T-helper 17 cell (primary cell): ENCODE results near the gene RBM47. TPM values are rescaled to one million over a fixed set of nuclear protein-coding genes. Genes with fewer than 3 reads are reported as not detected.
A peak's percentile ranks its signal among the peaks of the same experiment; 100 is the strongest.
"Not testable (repeated sequence)": the region's sequence is repeated elsewhere in the genome, so short reads cannot be mapped to it uniquely, and the experiment has no call there.

ENCODE experiments used
- ATAC-seq: fragments of 150-1000 bp; cut with Tn5 transposase; 2 replicates; pipeline ENCODE4 v1.10.0; 2021; ENCODE audit warnings: mild to moderate bottlenecking, moderate library complexity
- DNase-seq, 3 donors: peaks; one replicate each; pipeline versions ENCODE4 v3.0.0 to v3.0.0-alpha.2; 2020 to 2021
- H3K9me3 ChIP-seq: one replicate; pipeline ENCODE4 v1.7.0; 2013; ENCODE audit warnings: low read length, mild to moderate bottlenecking; ENCODE audit not compliant: control insufficient read depth, poor library complexity, severe bottlenecking
- H3K27ac Mint-ChIP-seq: one replicate; pipeline ENCODE4 v1.8.0; 2022; ENCODE audit warnings: mild to moderate bottlenecking, moderate library complexity, mixed read lengths
- H3K27me3 Mint-ChIP-seq: one replicate; pipeline ENCODE4 v1.8.0; 2022; ENCODE audit warnings: mixed read lengths
- H3K36me3 Mint-ChIP-seq: one replicate; pipeline ENCODE4 v1.8.0; 2022; ENCODE audit warnings: low read depth, mixed read lengths
- H3K4me1 Mint-ChIP-seq: one replicate; pipeline ENCODE4 v1.8.0; 2022; ENCODE audit warnings: mild to moderate bottlenecking, mixed read lengths
- H3K4me3 Mint-ChIP-seq: one replicate; pipeline ENCODE4 v1.8.0; 2022; ENCODE audit warnings: mild to moderate bottlenecking, moderate library complexity, mixed read lengths
- total RNA-seq, 4 donors: library from RNA in 2 of 4; stranded (reverse) in 2 of 4; gene quantifications; one replicate each; pipeline ENCODE4 v1.2.3 and lab custom pipeline; 2022 to 2026

The RBM47 gene
- total RNA-seq, 2 donors from 2014 or later = 0.91 to 3.4 TPM

DNA sequence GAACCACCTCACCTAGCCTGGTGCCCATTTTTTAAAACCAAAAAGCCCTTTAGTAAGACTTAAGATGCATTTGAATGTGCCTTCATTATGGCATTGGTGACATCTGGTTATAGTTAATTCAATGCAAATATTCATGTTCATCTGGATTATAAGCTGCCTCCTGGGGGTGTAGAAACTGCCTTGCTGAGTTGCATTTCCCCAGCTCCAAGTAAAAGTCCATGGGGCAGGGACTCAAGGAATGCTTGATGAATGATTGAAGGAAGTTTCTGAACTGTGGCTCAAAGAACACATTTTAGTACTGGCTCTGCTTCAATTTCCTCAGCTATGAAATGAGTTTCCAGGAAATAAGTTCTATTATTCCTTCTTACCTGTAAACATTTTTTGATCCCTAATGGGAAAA is 18.5 kb upstream of the RBM47 start:
- no peaks in the 10 kb centered on the region for H3K9me3 ChIP-seq
- ATAC-seq = no peak
- DNase-seq = no peak
- Mint-ChIP-seq H3K36me3 (no peaks in the 10 kb centered on the region), H3K4me3 (no peak overlapping the region), H3K4me1 (no peaks in the 10 kb centered on the region), H3K27me3 (peaks cover 6% of the 10 kb centered on the region), H3K27ac (no peak overlapping the region)

DNA sequence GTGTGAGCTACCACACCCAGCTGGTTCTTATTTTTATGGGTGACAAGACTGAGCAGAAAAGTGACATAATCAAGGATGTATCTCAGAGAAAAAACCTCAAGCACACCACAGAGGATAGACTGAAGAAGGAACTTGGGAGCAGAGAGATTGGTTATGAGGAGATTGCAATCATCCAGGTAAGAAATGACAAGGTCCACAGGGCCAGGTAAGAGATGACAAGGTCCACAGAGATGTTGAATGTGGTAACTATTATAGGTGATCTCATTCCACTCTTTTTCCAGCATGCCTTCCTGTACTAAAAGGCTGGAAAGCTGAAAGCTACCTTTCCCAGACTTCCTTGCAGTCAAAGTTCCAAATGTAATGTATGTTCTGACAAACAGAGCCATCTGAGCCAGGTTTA is 15.9 kb upstream of the RBM47 start:
- H3K27ac Mint-ChIP-seq = no peak overlapping the region

DNA sequence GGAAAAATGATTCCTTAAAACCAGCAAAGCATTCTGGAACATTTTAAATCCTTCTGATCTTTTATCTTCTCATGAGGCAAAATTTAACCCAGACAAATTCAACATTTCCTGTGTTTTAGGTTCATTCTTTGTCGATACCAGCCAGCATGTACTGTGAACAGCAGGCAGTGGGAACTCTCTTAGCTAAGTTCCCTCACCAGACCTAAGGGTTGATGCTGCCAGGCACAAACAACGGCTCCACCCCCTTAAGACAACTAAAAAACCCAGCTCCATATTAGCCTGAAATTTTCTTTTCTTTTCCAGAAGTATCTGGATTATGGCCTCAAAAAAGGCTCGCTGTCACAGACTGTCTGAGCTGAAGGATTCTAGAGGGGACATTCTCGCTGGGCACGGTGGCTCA is 2.4 kb upstream of the RBM47 start:
- Mint-ChIP-seq H3K27me3 (peaks cover 31% of the 10 kb centered on the region), H3K36me3 (peaks cover 4% of the 10 kb centered on the region), H3K4me1 (peaks cover 9% of the 10 kb centered on the region), H3K4me3 (no peak overlapping the region), H3K27ac (no peak overlapping the region)
- H3K9me3 ChIP-seq = no peaks in the 10 kb centered on the region
- ATAC-seq = no peak
- no peak for DNase-seq

More for the DNA sequence above, 15.9 kb upstream of the RBM47 start:
- no peaks in the 10 kb centered on the region for H3K4me1 Mint-ChIP-seq
- H3K9me3 ChIP-seq = no peaks in the 10 kb centered on the region
- ATAC-seq = no peak
- no peaks in the 10 kb centered on the region for H3K36me3 Mint-ChIP-seq
- no peak overlapping the region for H3K4me3 Mint-ChIP-seq
- peaks cover 2% of the 10 kb centered on the region for H3K27me3 Mint-ChIP-seq
- no peak for DNase-seq

DNA sequence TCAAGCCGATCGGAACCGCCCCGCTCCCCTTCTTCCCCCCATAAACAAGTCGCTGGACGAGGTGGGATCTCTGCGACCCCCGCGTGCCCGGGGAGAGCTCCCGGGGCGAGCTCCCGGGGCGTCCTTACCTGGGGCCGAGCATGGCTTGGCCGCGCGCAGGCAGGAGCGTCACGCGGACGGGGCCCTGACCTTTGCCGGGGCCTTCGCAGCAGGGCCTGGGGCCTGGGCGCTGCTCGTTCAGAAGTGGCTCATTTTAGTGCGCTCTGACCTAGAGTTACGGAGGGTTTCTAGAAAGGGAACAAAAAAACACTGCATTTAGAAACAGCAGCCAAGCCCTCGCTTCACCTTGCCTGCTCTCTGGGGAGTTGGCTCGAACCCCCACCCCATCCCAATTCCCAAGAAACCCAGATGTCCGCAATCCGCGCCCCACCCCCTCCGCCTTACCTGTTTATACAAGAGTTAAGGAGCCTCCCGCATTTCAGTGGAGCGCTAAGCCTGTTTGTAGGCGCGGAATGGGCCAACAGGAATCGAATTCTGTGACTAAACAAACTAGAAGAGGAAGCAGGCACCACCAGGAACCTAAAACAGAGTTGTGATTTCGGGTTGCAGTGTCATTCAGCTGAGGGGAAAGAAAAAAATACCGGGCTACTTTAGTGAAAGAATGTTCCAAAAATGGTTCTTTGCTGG is 814 bp upstream of the RBM47 start:
- no peaks in the 10 kb centered on the region for H3K9me3 ChIP-seq
- Mint-ChIP-seq H3K27me3 (peaks cover 47% of the 10 kb centered on the region), H3K27ac (no peak overlapping the region), H3K36me3 (peaks cover 4% of the 10 kb centered on the region), H3K4me3 (peak overlapping the region; percentile 86), H3K4me1 (peaks cover 13% of the 10 kb centered on the region)
- ATAC-seq (no peak), DNase-seq (no peak)

DNA sequence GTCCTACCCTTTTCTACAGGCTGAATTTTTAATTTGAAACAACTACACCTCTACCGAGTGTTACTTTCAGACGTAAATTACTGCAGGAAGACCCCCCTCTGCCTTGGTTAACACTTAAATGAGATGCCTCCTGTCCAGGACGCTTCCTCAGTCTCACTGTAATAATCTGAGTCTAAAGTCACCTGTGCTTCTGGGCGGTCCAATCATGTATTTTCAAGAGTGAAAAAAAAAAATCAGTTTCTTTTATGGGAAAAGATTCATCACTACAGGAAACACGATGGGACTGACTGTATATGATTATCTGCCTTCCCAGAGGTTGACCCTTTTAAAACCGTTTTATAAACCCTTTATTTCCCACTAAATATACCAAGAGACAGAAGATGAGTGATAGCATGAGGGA is 776 bp downstream of the RBM47 start:
- H3K9me3 ChIP-seq = no peaks in the 10 kb centered on the region
- ATAC-seq (no peak), DNase-seq (no peak)
- H3K36me3 Mint-ChIP-seq = peaks cover 4% of the 10 kb centered on the region
- H3K4me1 Mint-ChIP-seq = peaks cover 13% of the 10 kb centered on the region
- H3K27me3 Mint-ChIP-seq = peaks cover 54% of the 10 kb centered on the region
- H3K4me3 Mint-ChIP-seq = peak overlapping the region; percentile 86
- H3K27ac Mint-ChIP-seq = no peak overlapping the region

DNA sequence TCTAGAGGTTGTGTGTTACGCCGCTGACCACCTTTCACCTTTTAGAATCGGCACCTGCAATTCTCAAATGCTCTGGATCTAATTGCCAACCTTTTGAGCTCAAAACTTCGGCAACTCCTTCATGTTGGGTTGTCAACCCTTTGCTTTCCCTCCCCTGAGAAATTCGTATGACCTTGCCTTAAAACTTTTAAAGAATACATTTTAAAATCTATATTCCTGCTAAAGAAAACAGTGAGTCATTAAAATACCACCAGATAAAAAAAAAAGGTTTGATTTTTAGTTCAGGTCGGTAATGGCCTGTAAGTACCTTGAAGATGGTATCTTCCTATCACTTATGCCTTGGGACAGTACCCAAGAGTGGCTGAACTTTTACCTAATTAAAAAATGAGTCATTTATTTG is 1.3 kb downstream of the RBM47 start:
- not testable (repeated sequence) for DNase-seq, ATAC-seq, H3K27ac Mint-ChIP-seq, H3K36me3 Mint-ChIP-seq, H3K9me3 ChIP-seq, H3K4me3 Mint-ChIP-seq
- H3K27me3 Mint-ChIP-seq = peaks cover 54% of the 10 kb centered on the region
- H3K4me1 Mint-ChIP-seq = peaks cover 13% of the 10 kb centered on the region

DNA sequence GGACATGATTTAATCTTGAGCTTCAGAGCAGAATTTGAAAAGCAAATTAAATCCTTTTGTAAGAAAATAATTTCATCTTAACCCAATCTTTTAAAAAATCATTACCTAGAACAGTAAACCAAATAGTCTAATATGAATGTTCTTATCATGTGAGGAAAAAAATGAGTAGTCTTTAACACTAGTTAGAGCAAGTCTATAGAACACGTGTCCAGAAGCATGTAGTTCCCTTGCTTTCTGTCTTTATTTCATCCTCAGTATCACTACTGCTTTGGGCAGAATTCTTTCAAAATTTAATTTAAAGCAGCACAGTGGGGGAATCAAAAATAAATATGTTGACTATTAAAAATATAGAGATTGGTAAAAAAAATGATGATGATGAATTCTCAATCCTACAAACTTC is 2.1 kb downstream of the RBM47 start:
- H3K9me3 ChIP-seq = no peaks in the 10 kb centered on the region
- H3K27me3 Mint-ChIP-seq = peaks cover 54% of the 10 kb centered on the region
- DNase-seq (no peak), ATAC-seq (no peak)
- no peak overlapping the region for H3K4me3 Mint-ChIP-seq
- no peak overlapping the region for H3K27ac Mint-ChIP-seq
- H3K36me3 Mint-ChIP-seq = peaks cover 4% of the 10 kb centered on the region
- H3K4me1 Mint-ChIP-seq = peaks cover 13% of the 10 kb centered on the region

DNA sequence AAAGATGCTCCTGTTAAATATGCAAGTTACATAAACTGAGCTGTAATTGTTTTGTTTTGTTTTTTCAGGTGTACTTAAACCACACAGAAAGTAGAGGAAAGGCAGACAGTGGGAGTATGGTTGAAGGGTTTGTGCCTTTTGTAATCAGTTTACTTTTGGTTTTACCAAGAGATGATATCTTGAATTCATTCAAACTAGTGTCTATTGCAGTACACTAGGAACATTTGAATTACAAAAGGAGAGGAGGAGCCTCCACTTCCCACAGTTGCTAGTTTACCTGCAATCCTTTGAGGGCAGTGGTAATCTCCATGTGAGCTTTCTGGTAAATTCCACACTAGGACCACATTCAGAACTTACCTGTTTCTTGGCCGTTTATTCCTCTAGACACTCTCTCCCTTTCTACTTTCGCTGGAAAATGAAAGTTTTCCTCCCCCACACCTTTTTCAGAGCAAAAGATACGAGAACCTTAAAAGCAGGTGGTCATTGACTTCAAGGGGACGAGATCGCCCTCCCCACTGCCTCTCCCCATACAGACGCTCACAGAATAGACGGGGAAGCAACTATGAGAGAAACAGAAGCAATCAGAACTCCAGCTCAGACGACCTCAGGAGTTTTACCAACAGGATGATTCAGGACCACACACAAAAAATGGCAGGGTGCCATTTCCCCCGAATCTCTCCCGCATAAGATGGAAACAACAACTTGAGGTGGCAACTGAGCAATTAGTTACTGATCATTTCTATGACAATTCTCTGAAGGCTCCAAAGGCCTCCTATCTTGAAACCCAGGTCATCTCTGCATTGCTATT is 3.3 kb downstream of the RBM47 start:
- ATAC-seq (no peak), DNase-seq (no peak)
- no peak overlapping the region for H3K27ac Mint-ChIP-seq
- H3K27me3 Mint-ChIP-seq = peaks cover 54% of the 10 kb centered on the region
- no peaks in the 10 kb centered on the region for H3K9me3 ChIP-seq
- H3K4me3 Mint-ChIP-seq = no peak overlapping the region
- peaks cover 4% of the 10 kb centered on the region for H3K36me3 Mint-ChIP-seq
- peaks cover 13% of the 10 kb centered on the region for H3K4me1 Mint-ChIP-seq

DNA sequence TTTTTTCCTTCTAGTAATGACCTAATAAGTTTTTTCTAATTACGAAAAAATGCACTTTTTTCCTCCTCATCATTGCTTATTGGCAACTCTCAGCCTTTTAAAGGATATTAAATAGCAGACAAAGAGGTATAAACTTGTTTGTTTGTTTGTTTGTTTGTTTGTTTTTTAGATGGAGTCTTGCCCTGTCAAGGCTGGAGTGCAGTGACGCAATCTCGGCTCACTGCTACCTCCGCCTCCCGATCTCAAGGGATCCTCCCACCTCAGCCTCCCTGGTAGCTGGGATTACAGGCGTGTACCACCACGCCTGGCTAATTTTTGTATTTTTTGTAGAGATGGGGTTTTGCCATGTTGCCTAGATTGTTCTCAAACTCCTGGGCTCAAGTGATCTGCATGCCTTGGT is 6.0 kb downstream of the RBM47 start:
- H3K27me3 Mint-ChIP-seq = peaks cover 45% of the 10 kb centered on the region
- DNase-seq (no peak), ATAC-seq (no peak)
- no peak overlapping the region for H3K4me3 Mint-ChIP-seq
- peaks cover 4% of the 10 kb centered on the region for H3K4me1 Mint-ChIP-seq
- H3K36me3 Mint-ChIP-seq = no peaks in the 10 kb centered on the region
- no peaks in the 10 kb centered on the region for H3K9me3 ChIP-seq
- H3K27ac Mint-ChIP-seq = no peak overlapping the region

DNA sequence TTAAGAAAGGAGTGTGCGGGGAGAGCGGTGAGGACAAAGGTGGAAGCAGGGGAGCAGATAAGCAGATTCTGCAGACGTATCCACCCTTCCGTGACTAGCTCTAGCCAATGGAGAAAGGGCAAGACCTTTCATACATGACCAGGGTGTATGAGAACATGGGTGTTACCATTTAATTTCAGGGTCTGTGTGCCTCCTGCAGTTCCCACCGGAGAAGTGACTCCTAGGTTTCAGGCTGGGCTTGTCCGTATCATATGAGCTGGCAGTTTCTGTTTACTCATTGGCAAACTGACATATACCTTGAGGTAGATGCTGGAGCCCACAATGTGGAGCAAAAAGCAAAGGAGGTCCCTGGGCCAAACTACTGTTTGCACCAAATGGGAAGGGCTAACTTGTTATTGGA is 6.8 kb downstream of the RBM47 start:
- Mint-ChIP-seq H3K27me3 (peaks cover 37% of the 10 kb centered on the region), H3K4me1 (peaks cover 4% of the 10 kb centered on the region), H3K36me3 (no peaks in the 10 kb centered on the region), H3K4me3 (no peak overlapping the region), H3K27ac (no peak overlapping the region)
- no peaks in the 10 kb centered on the region for H3K9me3 ChIP-seq
- DNase-seq (no peak), ATAC-seq (no peak)

DNA sequence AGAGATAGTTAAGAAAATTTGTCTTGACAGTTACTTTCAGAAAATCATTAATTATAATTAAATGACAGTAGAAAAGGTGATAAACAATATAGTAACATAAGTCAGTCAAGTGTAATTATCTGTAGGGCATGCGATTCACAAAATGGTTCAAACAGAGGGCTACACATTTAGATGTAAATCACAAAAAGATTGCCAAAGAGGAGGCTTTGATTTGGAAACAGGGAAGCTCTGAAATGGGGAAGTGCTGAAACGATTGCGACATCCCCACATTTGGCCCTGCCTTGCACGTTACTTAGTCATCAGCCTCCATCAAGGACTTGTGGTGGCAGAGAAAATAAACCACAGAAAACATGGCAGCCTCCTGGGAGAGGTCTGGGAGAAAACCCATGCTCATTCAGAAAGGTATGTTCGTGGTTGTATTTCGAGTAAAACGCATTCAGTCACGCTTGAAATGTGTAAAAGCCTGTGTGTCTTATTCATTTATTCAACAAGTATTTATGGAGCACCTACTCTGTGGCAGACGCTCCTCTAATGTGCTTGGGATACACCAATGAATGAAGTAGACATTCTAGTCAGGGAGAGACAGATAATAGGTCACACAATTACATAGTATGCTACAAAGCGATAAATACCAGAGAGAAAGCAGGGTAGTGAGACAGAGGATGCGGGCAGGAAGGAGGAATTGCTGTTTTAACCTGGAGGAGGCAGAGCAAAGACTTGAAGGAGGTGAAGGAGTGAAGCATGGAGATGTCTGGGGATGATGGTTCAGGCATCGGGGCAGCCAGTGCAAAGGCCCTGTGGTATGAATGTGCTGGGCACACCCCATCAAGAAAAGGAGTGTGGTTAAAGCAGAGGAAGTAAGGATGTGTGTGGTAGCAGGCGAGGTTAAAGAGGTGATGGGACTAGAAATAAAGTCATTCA is 7.8 kb downstream of the RBM47 start:
- peak; percentile 35 for ATAC-seq
- no peak overlapping the region for H3K27ac Mint-ChIP-seq
- H3K9me3 ChIP-seq = no peaks in the 10 kb centered on the region
- no peak for DNase-seq
- H3K27me3 Mint-ChIP-seq = peaks cover 26% of the 10 kb centered on the region
- peaks cover 4% of the 10 kb centered on the region for H3K4me1 Mint-ChIP-seq
- H3K36me3 Mint-ChIP-seq = no peaks in the 10 kb centered on the region
- no peak overlapping the region for H3K4me3 Mint-ChIP-seq

DNA sequence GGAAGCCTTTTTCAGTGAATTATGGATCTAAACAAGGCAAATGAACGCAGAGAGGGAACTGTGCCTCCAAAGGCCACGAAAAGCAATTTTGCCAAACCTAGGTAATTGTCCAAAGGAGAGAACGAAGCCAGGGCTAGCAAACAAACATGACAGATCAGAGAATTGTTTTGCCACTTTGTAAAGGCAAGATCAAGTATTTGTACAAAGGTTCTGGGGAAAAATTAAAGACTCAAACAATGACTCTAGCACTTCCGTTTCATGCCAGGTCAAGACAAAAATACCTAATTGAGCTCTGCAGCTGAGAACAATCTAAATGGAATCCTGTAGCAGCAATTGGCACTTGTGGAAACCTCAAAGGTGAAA is 8.5 kb downstream of the RBM47 start:
- no peaks in the 10 kb centered on the region for H3K4me1 Mint-ChIP-seq
- ATAC-seq (no peak), DNase-seq (no peak)
- no peak overlapping the region for H3K27ac Mint-ChIP-seq
- H3K4me3 Mint-ChIP-seq = no peak overlapping the region
- peaks cover 20% of the 10 kb centered on the region for H3K27me3 Mint-ChIP-seq
- H3K36me3 Mint-ChIP-seq = no peaks in the 10 kb centered on the region
- H3K9me3 ChIP-seq = no peaks in the 10 kb centered on the region

DNA sequence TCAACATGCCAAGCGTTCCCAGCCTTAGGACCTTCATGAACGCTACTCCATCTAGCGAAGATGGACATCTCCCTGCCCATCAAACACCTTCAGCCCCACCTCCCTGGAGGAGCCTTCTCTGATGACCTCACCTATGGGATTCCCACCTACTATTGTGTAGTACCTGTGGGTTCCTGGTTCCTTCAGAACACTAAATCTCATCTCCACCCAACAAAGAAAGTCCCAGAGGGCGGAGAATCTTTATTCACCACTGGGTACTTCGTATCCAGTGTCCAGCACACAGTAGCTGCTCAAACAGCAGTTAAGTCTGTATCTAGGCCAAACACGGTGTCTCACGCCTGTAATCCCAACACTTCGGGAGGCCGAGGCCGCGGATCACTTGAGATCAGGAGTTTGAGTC is 10.1 kb downstream of the RBM47 start:
- Mint-ChIP-seq H3K27ac (no peak overlapping the region), H3K4me1 (no peaks in the 10 kb centered on the region), H3K4me3 (no peak overlapping the region), H3K27me3 (peaks cover 11% of the 10 kb centered on the region), H3K36me3 (no peaks in the 10 kb centered on the region)
- DNase-seq (no peak), ATAC-seq (no peak)
- H3K9me3 ChIP-seq = no peaks in the 10 kb centered on the region
